C4-2B (cell line): ENCODE data around the gene ZBTB20.

Experiments
- ZFX ChIP-seq: fragments of 450-650 bp; IDR thresholded peaks from 2 replicates; pipeline ENCODE4 v1.6.1; 2017
- TF ChIP-seq, protein P1 (sequence below): fragments of 450-650 bp; conservative IDR thresholded peaks from 2 replicates; pipeline ENCODE4 v1.5.1; 2017; ENCODE audit warnings: mild to moderate bottlenecking

DNA sequence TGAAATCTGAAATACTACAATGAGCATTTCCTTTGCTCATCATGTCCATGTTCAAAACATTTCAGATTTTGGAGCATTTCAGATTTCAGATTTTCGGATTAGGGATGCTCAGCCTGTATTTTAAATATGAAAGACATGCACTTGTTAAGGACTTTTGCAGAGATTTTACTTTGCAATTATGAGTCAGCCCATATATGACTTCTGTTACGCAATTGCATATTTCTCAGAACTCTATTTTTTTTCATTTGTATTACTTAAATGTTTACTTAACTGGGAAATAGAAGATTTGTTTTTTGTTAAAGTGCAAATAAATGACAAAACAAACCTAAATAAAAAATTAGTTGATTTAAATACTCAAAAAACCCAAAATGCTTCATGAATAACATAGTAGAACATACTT is 376.2 kb downstream of the ZBTB20 start:
- TF ChIP-seq, protein P1, sequence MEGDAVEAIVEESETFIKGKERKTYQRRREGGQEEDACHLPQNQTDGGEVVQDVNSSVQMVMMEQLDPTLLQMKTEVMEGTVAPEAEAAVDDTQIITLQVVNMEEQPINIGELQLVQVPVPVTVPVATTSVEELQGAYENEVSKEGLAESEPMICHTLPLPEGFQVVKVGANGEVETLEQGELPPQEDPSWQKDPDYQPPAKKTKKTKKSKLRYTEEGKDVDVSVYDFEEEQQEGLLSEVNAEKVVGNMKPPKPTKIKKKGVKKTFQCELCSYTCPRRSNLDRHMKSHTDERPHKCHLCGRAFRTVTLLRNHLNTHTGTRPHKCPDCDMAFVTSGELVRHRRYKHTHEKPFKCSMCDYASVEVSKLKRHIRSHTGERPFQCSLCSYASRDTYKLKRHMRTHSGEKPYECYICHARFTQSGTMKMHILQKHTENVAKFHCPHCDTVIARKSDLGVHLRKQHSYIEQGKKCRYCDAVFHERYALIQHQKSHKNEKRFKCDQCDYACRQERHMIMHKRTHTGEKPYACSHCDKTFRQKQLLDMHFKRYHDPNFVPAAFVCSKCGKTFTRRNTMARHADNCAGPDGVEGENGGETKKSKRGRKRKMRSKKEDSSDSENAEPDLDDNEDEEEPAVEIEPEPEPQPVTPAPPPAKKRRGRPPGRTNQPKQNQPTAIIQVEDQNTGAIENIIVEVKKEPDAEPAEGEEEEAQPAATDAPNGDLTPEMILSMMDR: no peak
- no peak for TF ChIP-seq ZFX
